Measurements from ENCODE around the gene SH3RF3.

SH3RF3 gene

GRCh38 chr2:109138449-109138848 is 9.4 kb downstream of the SH3RF3 start:
- DNase-seq (ENCODE audit: low read depth in 2 of 2): no peak

GRCh38 chr2:109139002-109139401 is 10.0 kb downstream of the SH3RF3 start:
- peak in 1 of 2 experiments; percentile 43 for DNase-seq (ENCODE audit: low read depth in 2 of 2)

- no peak for DNase-seq (ENCODE audit: low read depth in 2 of 2)
These were observed 10.9 kb downstream of the SH3RF3 start for GRCh38 chr2:109139865-109140396.

- no peak for DNase-seq (ENCODE audit: low read depth in 2 of 2)
These were observed 12.1 kb downstream of the SH3RF3 start for GRCh38 chr2:109141006-109141600.

GRCh38 chr2:109141727-109142283 is 12.8 kb downstream of the SH3RF3 start:
- no peak for DNase-seq (ENCODE audit: low read depth in 2 of 2)

GRCh38 chr2:109142416-109143210 is 13.6 kb downstream of the SH3RF3 start:
- no peak for DNase-seq (ENCODE audit: low read depth in 2 of 2)

- DNase-seq (ENCODE audit: low read depth in 2 of 2): no peak
These were observed 14.5 kb downstream of the SH3RF3 start for GRCh38 chr2:109143214-109144187.

GRCh38 chr2:109144271-109144670 is 15.3 kb downstream of the SH3RF3 start:
- DNase-seq (ENCODE audit: low read depth in 2 of 2): no peak

GRCh38 chr2:109144721-109145120 is 15.7 kb downstream of the SH3RF3 start:
- DNase-seq (ENCODE audit: low read depth in 2 of 2): no peak

- no peak for DNase-seq (ENCODE audit: low read depth in 2 of 2)
These were observed 16.3 kb downstream of the SH3RF3 start for GRCh38 chr2:109145286-109145685.

- no peak for DNase-seq (ENCODE audit: low read depth in 2 of 2)
These were observed 18.4 kb downstream of the SH3RF3 start for GRCh38 chr2:109147405-109147804.

GRCh38 chr2:109148117-109148746 is 19.2 kb downstream of the SH3RF3 start:
- no peak for DNase-seq (ENCODE audit: low read depth in 2 of 2)

GRCh38 chr2:109148991-109149645 is 20.1 kb downstream of the SH3RF3 start:
- DNase-seq (ENCODE audit: low read depth in 2 of 2): no peak

- no peak for DNase-seq (ENCODE audit: low read depth in 2 of 2)
These were observed 21.6 kb downstream of the SH3RF3 start for GRCh38 chr2:109150559-109150958.

GRCh38 chr2:109151519-109151918 is 22.5 kb downstream of the SH3RF3 start:
- no peak for DNase-seq (ENCODE audit: low read depth in 2 of 2)

- DNase-seq (ENCODE audit: low read depth in 2 of 2): no peak
These were observed 24.2 kb downstream of the SH3RF3 start for GRCh38 chr2:109153005-109153784.

- DNase-seq (ENCODE audit: low read depth in 2 of 2): no peak
These were observed 24.8 kb downstream of the SH3RF3 start for GRCh38 chr2:109153807-109154206.

GRCh38 chr2:109154226-109154625 is 25.2 kb downstream of the SH3RF3 start:
- no peak for DNase-seq (ENCODE audit: low read depth in 2 of 2)

- DNase-seq (ENCODE audit: low read depth in 2 of 2): no peak
These were observed 26.8 kb downstream of the SH3RF3 start for GRCh38 chr2:109155553-109156451.

Measured in fibroblast of skin of left biceps (primary cell).